Measurements from ENCODE around the gene KCNQ1.

DNA sequence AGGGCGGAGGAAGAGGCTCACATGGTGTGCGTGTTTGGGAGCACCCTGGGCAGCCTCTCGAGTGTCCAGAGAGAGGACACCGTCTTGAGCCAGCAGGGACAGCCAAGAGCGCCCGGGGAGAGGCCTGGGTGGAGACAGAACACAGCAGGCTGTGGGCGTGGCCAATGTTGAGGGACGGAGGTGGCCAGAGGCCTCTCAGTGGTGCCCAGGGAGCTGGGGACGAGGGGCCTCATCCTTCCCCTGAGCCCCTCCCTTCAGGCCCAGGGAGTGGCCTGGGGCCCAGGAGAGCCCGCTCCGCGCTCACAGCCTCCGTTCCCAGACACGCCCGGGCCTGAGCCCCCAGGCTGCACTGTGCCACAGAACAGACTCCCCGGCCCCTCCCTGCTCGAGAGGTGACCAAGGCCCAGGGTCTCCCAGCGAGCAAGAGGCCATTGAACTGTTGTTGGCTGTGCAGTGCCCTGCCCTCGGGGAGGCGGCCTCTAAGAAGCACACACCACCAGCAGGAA is 392.3 kb downstream of the KCNQ1 start:
- TF ChIP-seq, protein P1, sequence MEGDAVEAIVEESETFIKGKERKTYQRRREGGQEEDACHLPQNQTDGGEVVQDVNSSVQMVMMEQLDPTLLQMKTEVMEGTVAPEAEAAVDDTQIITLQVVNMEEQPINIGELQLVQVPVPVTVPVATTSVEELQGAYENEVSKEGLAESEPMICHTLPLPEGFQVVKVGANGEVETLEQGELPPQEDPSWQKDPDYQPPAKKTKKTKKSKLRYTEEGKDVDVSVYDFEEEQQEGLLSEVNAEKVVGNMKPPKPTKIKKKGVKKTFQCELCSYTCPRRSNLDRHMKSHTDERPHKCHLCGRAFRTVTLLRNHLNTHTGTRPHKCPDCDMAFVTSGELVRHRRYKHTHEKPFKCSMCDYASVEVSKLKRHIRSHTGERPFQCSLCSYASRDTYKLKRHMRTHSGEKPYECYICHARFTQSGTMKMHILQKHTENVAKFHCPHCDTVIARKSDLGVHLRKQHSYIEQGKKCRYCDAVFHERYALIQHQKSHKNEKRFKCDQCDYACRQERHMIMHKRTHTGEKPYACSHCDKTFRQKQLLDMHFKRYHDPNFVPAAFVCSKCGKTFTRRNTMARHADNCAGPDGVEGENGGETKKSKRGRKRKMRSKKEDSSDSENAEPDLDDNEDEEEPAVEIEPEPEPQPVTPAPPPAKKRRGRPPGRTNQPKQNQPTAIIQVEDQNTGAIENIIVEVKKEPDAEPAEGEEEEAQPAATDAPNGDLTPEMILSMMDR (IDR thresholded peaks at IDR 0.05; ENCODE audit: low read length): no peak
- TF ChIP-seq EZH2 (IDR thresholded peaks at IDR 0.05; ENCODE audit: borderline replicate concordance, low read length): no peak
